HG02763 (cell line): ENCODE data around the gene SLC8A1.

Experiments used
- ATAC-seq: cut with Tn5 transposase; IDR thresholded peaks from one replicate; pipeline ENCODE4 v1.9.1; 2021; ENCODE audit warnings: mild to moderate bottlenecking, moderate library complexity; ENCODE audit not compliant: unreplicated experiment

SLC8A1 gene

GRCh38 chr2:40208463-40208862 lies 243.4 kb downstream of the SLC8A1 start:
- ATAC-seq: no peak

- ATAC-seq: no peak
Measured at GRCh38 chr2:40204268-40204667, 247.6 kb downstream of the SLC8A1 start.

- no peak for ATAC-seq
Measured at GRCh38 chr2:40202798-40203400, 249.0 kb downstream of the SLC8A1 start.

DNA sequence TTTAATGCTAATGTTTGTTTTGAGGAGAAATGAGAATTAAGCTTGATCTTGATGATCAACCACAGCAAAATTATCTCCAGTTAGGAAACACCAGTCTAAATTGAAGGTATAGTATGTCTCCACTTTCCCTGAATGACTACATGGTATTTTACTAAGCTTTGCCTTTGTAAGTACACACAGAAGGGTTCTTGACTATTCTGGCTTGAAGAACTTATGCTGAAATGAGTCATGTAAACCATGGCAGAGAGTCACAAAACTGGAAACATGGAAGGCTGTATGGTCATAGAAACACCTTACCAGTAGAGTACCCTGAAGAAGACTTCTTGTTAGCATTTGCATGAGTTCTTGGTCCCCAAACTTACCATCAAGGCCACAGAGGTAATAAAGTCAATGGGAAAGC lies 250.5 kb downstream of the SLC8A1 start:
- ATAC-seq: no peak

DNA sequence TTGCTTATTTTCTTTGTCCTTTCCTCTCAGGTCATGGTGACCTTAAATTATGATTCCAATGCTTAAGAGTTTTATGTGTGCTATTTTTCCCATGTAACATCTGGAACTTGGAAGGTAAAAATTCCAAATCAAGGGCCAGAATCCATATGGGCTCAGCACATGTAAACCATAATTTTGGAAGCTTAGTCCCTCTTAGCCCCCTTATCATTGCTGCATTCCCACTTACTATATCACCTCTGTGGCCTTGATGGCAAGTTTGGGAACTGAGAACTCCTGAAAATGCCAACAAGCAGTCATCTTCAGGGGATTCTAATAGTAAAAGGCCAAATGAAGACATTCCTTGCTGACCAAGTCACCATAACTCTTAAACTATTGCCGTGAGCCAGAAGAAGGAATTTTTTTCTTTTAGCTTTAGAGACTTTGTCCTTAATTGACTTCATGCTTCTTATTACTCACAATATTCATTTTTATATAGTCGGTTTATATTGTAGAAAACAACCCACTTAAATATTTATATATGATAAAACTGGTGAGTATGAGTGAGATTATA lies 251.4 kb downstream of the SLC8A1 start:
- ATAC-seq: no peak

DNA sequence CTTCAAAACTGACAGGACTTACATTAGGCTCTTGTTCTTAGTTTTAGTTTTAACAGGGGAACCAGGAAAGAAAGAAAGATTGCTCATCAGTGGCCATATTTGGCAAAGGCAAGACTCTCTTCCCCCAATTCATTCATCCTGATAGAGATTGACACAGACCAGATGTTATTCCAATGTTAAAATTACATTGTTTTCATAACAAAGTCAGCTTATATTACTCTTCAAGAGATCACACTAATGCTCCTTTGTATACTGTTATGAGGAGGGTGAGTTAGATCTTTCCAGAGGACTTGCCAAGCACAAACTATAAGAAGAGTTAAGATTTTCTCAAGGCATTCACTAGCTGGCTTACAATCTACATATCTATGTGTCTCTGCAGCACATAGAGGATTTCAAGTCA lies 252.1 kb downstream of the SLC8A1 start:
- no peak for ATAC-seq

DNA sequence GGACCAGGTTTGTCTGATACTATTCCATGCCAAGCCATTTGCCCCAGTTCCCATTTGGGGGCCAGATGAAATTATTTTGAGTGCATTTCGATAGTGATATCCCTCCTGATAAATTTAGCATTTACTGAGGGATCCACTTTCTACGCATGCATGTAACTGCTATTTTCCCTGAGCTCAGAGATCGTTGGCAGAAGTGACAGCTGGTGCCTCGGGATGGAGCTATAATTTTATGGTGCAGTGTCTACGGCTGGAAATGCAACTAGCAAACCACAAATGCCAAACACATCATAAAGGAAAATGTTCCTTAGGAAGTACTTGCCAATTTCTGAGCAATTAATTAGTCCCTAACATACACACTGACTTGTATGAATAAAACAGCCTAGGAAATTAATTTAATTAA lies 254.8 kb downstream of the SLC8A1 start:
- ATAC-seq: no peak

GRCh38 chr2:40193670-40194026 lies 258.2 kb downstream of the SLC8A1 start:
- ATAC-seq: no peak

GRCh38 chr2:40192864-40193669 lies 258.8 kb downstream of the SLC8A1 start:
- no peak for ATAC-seq

DNA sequence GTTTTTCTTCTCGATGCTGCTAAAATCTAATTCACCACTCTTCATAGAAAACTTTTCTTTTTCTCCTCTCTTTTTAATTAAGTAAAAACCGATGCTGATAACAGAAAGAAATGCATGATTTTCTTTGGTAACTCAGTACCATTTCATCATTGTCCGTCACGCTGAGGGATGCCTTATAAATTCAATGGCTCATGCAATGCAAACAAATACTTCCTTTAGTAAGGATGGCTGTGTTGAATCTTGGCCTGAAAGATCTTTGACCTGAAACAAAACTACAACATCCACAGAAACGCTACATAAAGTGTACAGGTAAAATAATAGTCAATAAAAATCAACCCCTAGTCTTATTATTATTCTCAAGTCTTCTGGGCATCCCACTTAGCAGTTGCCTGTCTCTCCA lies 261.4 kb downstream of the SLC8A1 start:
- ATAC-seq: no peak

DNA sequence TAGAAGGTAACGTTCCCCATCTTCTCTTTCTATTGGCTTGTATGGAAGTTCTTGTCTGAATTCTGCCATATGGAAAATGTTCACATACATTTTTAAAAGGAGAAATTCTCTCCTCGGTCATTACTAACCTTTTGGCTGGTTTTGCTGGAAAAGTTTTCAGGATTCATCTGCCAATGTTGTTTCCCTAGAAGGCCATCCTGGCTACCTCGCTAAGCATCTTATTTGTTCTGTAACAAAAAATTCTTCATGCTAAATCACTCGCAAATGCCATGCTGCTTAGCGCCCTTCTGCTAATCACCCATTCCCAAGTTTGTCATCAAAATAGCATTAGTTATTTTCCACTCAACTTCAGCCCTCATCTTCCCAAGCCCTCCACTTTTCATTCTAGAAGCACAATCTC lies 262.0 kb downstream of the SLC8A1 start:
- no peak for ATAC-seq

GRCh38 chr2:40187054-40187453 lies 264.8 kb downstream of the SLC8A1 start:
- ATAC-seq: no peak

GRCh38 chr2:40184551-40184950 lies 267.3 kb downstream of the SLC8A1 start:
- no peak for ATAC-seq

GRCh38 chr2:40181855-40182254 lies 270.0 kb downstream of the SLC8A1 start:
- no peak for ATAC-seq

GRCh38 chr2:40179801-40180200 lies 272.1 kb downstream of the SLC8A1 start:
- ATAC-seq: no peak

- ATAC-seq: peak; percentile 89
Measured at GRCh38 chr2:40178971-40179370, 272.9 kb downstream of the SLC8A1 start.

- ATAC-seq: no peak
Measured at GRCh38 chr2:40178171-40178778, 273.6 kb downstream of the SLC8A1 start.

DNA sequence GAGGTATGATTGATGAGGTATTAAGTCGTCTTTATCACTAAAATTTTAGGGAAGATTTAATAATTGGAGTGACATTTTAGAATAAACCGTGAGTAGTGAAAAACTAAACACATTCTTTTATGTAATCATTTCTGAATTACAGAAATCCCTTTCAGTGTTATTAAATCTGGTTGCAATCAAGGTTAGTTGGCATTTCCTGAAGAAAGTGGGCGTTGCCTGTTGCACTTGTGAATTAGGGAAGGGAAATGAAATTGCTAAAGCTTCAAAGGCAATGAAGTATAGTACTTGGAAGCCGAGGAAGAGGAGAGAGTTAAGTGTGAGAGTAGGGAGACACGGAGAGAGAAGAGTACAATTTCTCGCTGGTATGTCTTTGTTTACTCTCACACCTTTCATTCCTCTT lies 274.5 kb downstream of the SLC8A1 start:
- no peak for ATAC-seq

DNA sequence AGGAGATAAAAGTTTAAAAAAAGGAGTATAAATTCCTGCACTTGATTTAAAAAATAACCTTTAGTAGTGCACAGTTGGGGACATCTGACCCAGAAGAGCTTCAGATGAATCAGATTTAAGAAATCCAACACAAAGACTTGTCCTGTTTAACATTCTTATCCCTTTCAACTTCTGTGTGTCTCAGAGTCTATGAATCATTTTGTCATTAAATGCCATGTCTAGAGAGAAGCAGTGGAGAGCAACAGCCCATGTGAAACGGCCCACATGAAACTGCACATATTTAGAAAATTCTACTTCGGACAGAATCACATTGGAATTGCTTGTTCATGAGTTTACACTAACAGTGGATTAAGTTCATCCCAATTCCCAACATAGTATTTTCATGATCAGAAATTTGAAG lies 278.6 kb downstream of the SLC8A1 start:
- no peak for ATAC-seq

DNA sequence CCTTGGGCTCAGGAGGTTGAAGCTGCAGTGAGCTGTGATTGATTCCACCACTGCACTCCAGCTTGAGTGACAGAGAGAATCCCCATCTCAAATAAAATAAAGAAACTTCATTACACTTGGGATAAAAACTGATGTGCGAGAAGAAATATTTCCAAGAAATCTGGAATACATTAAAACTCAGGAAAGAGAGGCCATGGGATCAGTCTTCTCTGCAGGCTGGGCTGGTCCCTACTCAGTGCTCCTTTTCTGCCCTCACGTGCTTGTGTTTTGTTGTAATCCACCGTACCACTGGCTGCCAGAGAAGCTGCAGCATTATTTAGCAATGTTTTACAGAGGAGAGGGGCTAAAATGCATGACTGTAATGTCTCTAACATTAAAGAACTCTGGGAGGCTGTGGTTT lies 282.0 kb downstream of the SLC8A1 start:
- ATAC-seq: no peak

GRCh38 chr2:40169430-40169829 lies 282.5 kb downstream of the SLC8A1 start:
- ATAC-seq: no peak

DNA sequence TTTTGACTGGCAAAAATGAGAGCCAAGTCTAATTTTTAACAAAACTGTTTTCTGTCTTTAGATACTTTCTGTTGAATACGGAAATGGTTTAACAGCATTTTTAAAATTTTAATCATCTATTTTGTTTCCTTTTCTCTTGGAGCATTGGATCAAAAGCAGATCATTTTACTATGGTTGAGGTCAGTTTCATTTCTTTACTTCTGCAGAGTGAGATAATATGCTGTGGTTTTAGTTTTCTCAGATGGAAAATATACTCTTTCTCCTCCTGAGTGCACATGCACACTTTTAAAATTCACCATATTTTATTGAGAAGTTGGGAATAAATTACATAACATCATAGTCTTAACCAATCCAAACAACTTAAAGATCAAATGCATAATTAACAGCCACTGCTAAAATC lies 283.3 kb downstream of the SLC8A1 start:
- ATAC-seq: no peak
